PFSK-1 (cell line): Measurements from ENCODE around the gene PDZD2.

ENCODE experiments used
- POLR2AphosphoS5 ChIP-seq: IDR thresholded peaks from 2 replicates; pipeline ENCODE4 v1.6.1; 2012; ENCODE audit warnings: low read depth, mild to moderate bottlenecking, control low read depth, low read length, moderate library complexity
- TAF1 ChIP-seq: IDR thresholded peaks from 2 replicates; pipeline ENCODE4 v1.6.1; 2012; ENCODE audit warnings: low read length, control low read depth, borderline replicate concordance; ENCODE audit not compliant: insufficient read depth
- TF ChIP-seq, protein P1 (sequence below), 2 experiments: IDR thresholded peaks; 2 replicates each; pipeline versions ENCODE4 v1.6.1 to v1.8.0; 2011 to 2012; ENCODE audit warnings: low read depth in 2 of 2, low read length in 2 of 2, control low read depth in 1 of 2, inconsistent platforms in 1 of 2, mild to moderate bottlenecking in 1 of 2, moderate library complexity in 1 of 2; ENCODE audit not compliant: insufficient read depth in 1 of 2

DNA sequence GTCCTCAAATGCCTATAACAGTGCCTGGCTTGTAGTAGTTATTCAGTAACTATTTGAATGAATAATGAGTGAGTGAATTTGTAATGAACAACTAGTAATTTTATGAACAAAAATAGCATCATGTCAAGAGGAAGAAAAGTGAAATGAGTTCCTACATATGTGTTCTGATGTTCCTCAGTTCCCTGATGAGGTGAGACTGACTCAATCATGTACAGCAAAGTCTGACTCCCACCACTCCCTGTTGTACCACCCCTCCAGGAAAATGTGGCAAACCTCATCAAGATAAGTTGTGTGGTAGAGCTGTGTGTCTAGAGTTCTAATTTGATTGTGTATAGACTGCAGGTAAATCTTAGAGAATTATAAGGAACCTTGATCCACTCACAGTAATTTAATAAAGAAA, 333.6 kb downstream of the PDZD2 start:
- no peak for TF ChIP-seq POLR2AphosphoS5
- TF ChIP-seq TAF1, result no peak
- TF ChIP-seq, protein P1, sequence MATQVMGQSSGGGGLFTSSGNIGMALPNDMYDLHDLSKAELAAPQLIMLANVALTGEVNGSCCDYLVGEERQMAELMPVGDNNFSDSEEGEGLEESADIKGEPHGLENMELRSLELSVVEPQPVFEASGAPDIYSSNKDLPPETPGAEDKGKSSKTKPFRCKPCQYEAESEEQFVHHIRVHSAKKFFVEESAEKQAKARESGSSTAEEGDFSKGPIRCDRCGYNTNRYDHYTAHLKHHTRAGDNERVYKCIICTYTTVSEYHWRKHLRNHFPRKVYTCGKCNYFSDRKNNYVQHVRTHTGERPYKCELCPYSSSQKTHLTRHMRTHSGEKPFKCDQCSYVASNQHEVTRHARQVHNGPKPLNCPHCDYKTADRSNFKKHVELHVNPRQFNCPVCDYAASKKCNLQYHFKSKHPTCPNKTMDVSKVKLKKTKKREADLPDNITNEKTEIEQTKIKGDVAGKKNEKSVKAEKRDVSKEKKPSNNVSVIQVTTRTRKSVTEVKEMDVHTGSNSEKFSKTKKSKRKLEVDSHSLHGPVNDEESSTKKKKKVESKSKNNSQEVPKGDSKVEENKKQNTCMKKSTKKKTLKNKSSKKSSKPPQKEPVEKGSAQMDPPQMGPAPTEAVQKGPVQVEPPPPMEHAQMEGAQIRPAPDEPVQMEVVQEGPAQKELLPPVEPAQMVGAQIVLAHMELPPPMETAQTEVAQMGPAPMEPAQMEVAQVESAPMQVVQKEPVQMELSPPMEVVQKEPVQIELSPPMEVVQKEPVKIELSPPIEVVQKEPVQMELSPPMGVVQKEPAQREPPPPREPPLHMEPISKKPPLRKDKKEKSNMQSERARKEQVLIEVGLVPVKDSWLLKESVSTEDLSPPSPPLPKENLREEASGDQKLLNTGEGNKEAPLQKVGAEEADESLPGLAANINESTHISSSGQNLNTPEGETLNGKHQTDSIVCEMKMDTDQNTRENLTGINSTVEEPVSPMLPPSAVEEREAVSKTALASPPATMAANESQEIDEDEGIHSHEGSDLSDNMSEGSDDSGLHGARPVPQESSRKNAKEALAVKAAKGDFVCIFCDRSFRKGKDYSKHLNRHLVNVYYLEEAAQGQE (IDR thresholded peaks at IDR 0.05; ENCODE audit: insufficient read depth in 1 of 2, low read depth in 2 of 2, low read length in 2 of 2), result no peak
